ENCODE data around the gene LMNTD1. TPM values are rescaled to one million over a fixed set of nuclear protein-coding genes. Genes with fewer than 3 reads are reported as not detected.

The LMNTD1 gene
- total and polyA plus RNA-seq, 9 of the 15 experiments (the other 6 are each of a cell fraction or from before 2014, with no cell fraction given) = not detected

DNA sequence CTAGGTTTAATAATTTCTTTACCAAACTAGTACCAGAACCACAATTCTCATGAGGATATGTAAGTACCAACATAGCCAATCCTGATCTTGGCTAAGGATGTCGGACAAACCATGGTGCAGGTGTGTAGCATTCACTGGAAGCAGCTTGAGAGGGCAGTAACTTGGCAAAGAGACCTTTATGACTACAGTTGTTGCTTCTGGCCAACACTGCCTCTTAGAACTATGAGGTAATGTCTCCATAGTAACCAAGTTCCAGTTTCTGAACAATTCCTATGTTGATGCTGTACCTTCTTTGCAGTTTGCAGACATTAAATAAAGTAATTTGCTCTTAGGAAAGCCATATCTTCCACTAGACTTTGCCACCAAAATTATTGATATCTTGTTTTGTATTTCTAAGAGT is at the start of gene LMNTD1 (continued):
- TF ChIP-seq, protein P1, sequence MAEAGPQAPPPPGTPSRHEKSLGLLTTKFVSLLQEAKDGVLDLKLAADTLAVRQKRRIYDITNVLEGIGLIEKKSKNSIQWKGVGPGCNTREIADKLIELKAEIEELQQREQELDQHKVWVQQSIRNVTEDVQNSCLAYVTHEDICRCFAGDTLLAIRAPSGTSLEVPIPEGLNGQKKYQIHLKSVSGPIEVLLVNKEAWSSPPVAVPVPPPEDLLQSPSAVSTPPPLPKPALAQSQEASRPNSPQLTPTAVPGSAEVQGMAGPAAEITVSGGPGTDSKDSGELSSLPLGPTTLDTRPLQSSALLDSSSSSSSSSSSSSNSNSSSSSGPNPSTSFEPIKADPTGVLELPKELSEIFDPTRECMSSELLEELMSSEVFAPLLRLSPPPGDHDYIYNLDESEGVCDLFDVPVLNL (CRISPR knock-in tag; IDR thresholded peaks at IDR 0.05; ENCODE audit: low read depth) = no peak
- TF ChIP-seq THAP7 (CRISPR knock-in tag; IDR thresholded peaks at IDR 0.05) = no peak
- no peak for TF ChIP-seq ZNF507 (tag; conservative IDR thresholded peaks at IDR 0.05)
- no peak for TF ChIP-seq MAFF (IDR thresholded peaks at IDR 0.05; ENCODE audit: low read length)
- TF ChIP-seq, protein P2, sequence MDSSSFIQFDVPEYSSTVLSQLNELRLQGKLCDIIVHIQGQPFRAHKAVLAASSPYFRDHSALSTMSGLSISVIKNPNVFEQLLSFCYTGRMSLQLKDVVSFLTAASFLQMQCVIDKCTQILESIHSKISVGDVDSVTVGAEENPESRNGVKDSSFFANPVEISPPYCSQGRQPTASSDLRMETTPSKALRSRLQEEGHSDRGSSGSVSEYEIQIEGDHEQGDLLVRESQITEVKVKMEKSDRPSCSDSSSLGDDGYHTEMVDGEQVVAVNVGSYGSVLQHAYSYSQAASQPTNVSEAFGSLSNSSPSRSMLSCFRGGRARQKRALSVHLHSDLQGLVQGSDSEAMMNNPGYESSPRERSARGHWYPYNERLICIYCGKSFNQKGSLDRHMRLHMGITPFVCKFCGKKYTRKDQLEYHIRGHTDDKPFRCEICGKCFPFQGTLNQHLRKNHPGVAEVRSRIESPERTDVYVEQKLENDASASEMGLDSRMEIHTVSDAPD (CRISPR knock-in tag; IDR thresholded peaks at IDR 0.05) = no peak

DNA sequence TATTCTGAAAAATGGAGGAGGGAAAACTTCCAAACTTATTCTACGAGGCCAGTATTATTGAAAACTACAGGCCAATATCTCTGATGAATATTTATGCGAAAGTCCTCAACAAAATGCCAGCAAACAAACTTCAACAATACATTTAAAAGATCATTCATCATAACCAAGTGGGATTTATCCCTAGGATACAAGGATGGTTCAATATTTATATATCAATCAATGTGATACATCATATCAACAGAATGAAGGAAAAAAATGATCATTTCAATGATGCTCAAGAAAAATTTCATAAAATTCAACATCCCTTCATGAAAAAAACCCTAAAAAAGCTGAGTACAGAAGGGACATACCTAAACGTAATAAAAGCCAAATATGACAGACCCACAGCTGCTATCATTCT is 45.9 kb upstream of the LMNTD1 start:
- Histone ChIP-seq H3K4me2 (ENCODE audit: insufficient read depth, low read length) (no peak overlapping the region), H4K20me1 (replicated peaks; ENCODE audit: control insufficient read depth, insufficient read depth, low read length) (no peaks in the 10 kb centered on the region), H3K27ac (ENCODE audit: extremely low read depth, low read depth, low read length) (no peak overlapping the region), H3K4me3 (no peak overlapping the region), H3K9ac (ENCODE audit: insufficient read depth in 1 of 2, low read depth in 2 of 2, low read length in 2 of 2) (no peak overlapping the region), H3K27me3 (ENCODE audit: control insufficient read depth in 2 of 2, insufficient read depth in 2 of 2, low read length in 2 of 2) (no peaks in the 10 kb centered on the region), H3K4me1 (replicated peaks in 1 of 2; ENCODE audit: control insufficient read depth in 2 of 2, insufficient read depth in 2 of 2, low read length in 2 of 2) (no peaks in the 10 kb centered on the region), H2AFZ (ENCODE audit: low read depth, low read length) (no peak overlapping the region), H3K9me1 (ENCODE audit: control insufficient read depth, insufficient read depth, low read length) (no peaks in the 10 kb centered on the region), H3K9me3 (replicated peaks; ENCODE audit: control insufficient read depth, insufficient read depth, low read depth, low read length) (no peaks in the 10 kb centered on the region), H3K79me2 (ENCODE audit: control insufficient read depth, insufficient read depth, low read length) (no peaks in the 10 kb centered on the region), H3K36me3 (ENCODE audit: control insufficient read depth, insufficient read depth, low read length) (no peaks in the 10 kb centered on the region)
- intact Hi-C loops (cut with micrococcal nuclease) (no loop called here), in situ Hi-C loops (cut with MboI) (no loop called here)
- POLR2A ChIA-PET = no interaction called here
- BruUV-seq (replicated peaks) = no TSS peak
- 0% methylated on average over 3 of the region's 3 CpGs for WGBS (ENCODE audit: insufficient coverage, low coverage, missing lambda C conversion rate)
- no peak for FAIRE-seq
- no peak for ATAC-seq
- CTCF ChIA-PET (ENCODE audit: low intra/inter-chr PET ratio) = no interaction called here
- TF ChIP-seq ZBTB7A (IDR thresholded peaks at IDR 0.05; ENCODE audit: borderline replicate concordance, control insufficient read depth, low read depth, low read length) (no peak), PPARD (CRISPR knock-in tag; IDR thresholded peaks at IDR 0.05) (no peak), ZNF324 (CRISPR knock-in tag; IDR thresholded peaks at IDR 0.05) (peak; percentile 67), ZNF445 (CRISPR knock-in tag; IDR thresholded peaks at IDR 0.05; ENCODE audit: low read depth) (0 out of 2 replicates have a peak, but pooled peaks have one; percentile 63), ETS2 (tag; IDR thresholded peaks at IDR 0.05; ENCODE audit: borderline replicate concordance, poor library complexity, severe bottlenecking) (no peak), ZNF282 (CRISPR knock-in tag; IDR thresholded peaks at IDR 0.05) (no peak), ILF3 (IDR thresholded peaks at IDR 0.05; ENCODE audit: borderline replicate concordance) (no peak), KLF10 (CRISPR knock-in tag; IDR thresholded peaks at IDR 0.05) (no peak), MTF1 (CRISPR knock-in tag; IDR thresholded peaks at IDR 0.05; ENCODE audit: borderline replicate concordance) (no peak), SMARCA4 (IDR thresholded peaks at IDR 0.05) (no peak), SMAD4 (CRISPR knock-in tag; conservative IDR thresholded peaks at IDR 0.05) (no peak)
- TF ChIP-seq, protein P3, sequence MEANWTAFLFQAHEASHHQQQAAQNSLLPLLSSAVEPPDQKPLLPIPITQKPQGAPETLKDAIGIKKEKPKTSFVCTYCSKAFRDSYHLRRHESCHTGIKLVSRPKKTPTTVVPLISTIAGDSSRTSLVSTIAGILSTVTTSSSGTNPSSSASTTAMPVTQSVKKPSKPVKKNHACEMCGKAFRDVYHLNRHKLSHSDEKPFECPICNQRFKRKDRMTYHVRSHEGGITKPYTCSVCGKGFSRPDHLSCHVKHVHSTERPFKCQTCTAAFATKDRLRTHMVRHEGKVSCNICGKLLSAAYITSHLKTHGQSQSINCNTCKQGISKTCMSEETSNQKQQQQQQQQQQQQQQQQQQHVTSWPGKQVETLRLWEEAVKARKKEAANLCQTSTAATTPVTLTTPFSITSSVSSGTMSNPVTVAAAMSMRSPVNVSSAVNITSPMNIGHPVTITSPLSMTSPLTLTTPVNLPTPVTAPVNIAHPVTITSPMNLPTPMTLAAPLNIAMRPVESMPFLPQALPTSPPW (CRISPR knock-in tag; IDR thresholded peaks at IDR 0.05) = no peak
- DNase-seq (ENCODE audit: extremely low read depth in 1 of 4, low spot score in 3 of 4) = no peak

All from K562 (cell line).